Glutamatergic neuron (in vitro differentiated cells): ENCODE data around the gene ZNRF3. TPM values are rescaled to one million over a fixed set of nuclear protein-coding genes. Genes with fewer than 3 reads are reported as not detected.

ENCODE experiments used
- DNase-seq: peaks from one replicate; pipeline ENCODE4 v3.0.0; 2022
- H3K27ac Mint-ChIP-seq: one replicate; pipeline ENCODE4 v1.8.0; 2020; ENCODE audit warnings: mild to moderate bottlenecking, mixed read lengths, inconsistent platforms; ENCODE audit not compliant: unreplicated experiment
- H3K27me3 Mint-ChIP-seq: one replicate; pipeline ENCODE4 v1.8.0; 2020; ENCODE audit warnings: mild to moderate bottlenecking, moderate library complexity, mixed read lengths, inconsistent platforms; ENCODE audit not compliant: unreplicated experiment
- H3K36me3 Mint-ChIP-seq: one replicate; pipeline ENCODE4 v1.8.0; 2020; ENCODE audit warnings: mild to moderate bottlenecking, mixed read lengths, inconsistent platforms; ENCODE audit not compliant: unreplicated experiment
- H3K4me1 Mint-ChIP-seq: one replicate; pipeline ENCODE4 v1.8.0; 2020; ENCODE audit warnings: mild to moderate bottlenecking, low read depth, mixed read lengths, inconsistent platforms; ENCODE audit not compliant: unreplicated experiment
- H3K4me3 Mint-ChIP-seq: one replicate; pipeline ENCODE4 v1.8.0; 2020; ENCODE audit warnings: mild to moderate bottlenecking, mixed read lengths, inconsistent platforms; ENCODE audit not compliant: unreplicated experiment
- H3K9me3 Mint-ChIP-seq: one replicate; pipeline ENCODE4 v1.8.0; 2020; ENCODE audit warnings: mild to moderate bottlenecking, moderate library complexity, mixed read lengths, inconsistent platforms; ENCODE audit not compliant: unreplicated experiment
- total RNA-seq: library from RNA; stranded (reverse); fragmentation: NEBNext Ultra II Directional; extraction: Animal tissue kit (Norgen Biotek cat#: 25700); gene quantifications from one replicate; pipeline ENCODE4 v1.2.1, GENCODE V29; 2021; ENCODE audit not compliant: unreplicated experiment
- TF ChIP-seq, protein P1 (sequence below): fragments of 200-600 bp; sonication (generic); IDR thresholded peaks from one replicate; pipeline ENCODE4 v1.5.0; 2021; ENCODE audit not compliant: partially characterized antibody, unreplicated experiment

Gene ZNRF3
- total RNA-seq, 1 donor from 2014 or later, result 8.3 TPM

DNA sequence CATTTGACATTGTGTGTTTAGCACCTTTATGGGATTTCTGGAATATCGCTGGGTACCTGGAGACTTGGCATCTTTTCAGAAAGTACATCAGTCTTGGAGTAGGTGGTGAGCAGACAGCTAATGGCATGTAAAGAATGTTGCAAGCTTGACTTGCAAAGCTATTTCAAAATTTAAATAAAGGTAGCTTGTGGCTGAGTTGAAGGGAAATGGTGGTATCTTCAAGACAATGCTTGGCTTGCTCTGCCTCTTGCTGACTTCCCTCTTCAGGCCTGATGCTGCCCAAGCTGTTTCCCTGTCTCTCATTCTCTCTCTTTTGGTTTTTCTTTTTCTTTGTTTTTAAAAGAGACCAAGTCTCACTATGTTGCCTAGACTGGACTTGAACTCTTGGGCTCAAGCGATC, 13.2 kb downstream of the ZNRF3 start:
- peak overlapping the region; percentile 9 for H3K4me3 Mint-ChIP-seq
- TF ChIP-seq, protein P1, sequence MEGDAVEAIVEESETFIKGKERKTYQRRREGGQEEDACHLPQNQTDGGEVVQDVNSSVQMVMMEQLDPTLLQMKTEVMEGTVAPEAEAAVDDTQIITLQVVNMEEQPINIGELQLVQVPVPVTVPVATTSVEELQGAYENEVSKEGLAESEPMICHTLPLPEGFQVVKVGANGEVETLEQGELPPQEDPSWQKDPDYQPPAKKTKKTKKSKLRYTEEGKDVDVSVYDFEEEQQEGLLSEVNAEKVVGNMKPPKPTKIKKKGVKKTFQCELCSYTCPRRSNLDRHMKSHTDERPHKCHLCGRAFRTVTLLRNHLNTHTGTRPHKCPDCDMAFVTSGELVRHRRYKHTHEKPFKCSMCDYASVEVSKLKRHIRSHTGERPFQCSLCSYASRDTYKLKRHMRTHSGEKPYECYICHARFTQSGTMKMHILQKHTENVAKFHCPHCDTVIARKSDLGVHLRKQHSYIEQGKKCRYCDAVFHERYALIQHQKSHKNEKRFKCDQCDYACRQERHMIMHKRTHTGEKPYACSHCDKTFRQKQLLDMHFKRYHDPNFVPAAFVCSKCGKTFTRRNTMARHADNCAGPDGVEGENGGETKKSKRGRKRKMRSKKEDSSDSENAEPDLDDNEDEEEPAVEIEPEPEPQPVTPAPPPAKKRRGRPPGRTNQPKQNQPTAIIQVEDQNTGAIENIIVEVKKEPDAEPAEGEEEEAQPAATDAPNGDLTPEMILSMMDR, result no peak
- DNase-seq, result no peak
- H3K9me3 Mint-ChIP-seq, result peaks cover 4% of the 10 kb centered on the region
- peaks cover 36% of the 10 kb centered on the region for H3K4me1 Mint-ChIP-seq
- peaks cover 5% of the 10 kb centered on the region for H3K27me3 Mint-ChIP-seq
- no peaks in the 10 kb centered on the region for H3K36me3 Mint-ChIP-seq
- H3K27ac Mint-ChIP-seq, result peak overlapping the region; percentile 30

DNA sequence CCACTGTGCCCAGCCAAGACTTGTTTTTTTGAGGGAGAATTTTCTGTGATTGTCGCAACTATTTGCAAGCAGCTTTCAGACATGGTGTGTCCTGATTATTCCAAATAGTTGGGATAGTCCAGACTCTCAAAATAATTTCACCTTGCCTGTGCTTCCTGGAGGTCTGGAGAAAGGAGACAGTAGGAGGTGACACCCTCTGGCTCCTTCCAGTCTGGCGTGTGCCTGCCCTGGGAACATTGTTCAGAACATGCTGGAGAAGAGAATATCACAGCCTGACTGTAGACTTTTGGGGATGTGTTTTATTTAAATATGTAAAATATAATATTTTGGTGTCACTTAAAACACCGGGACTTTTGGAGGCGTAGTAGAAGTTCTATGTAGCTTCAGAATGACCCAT, 14.9 kb downstream of the ZNRF3 start:
- no peak overlapping the region for H3K27ac Mint-ChIP-seq
- DNase-seq, result no peak

DNA sequence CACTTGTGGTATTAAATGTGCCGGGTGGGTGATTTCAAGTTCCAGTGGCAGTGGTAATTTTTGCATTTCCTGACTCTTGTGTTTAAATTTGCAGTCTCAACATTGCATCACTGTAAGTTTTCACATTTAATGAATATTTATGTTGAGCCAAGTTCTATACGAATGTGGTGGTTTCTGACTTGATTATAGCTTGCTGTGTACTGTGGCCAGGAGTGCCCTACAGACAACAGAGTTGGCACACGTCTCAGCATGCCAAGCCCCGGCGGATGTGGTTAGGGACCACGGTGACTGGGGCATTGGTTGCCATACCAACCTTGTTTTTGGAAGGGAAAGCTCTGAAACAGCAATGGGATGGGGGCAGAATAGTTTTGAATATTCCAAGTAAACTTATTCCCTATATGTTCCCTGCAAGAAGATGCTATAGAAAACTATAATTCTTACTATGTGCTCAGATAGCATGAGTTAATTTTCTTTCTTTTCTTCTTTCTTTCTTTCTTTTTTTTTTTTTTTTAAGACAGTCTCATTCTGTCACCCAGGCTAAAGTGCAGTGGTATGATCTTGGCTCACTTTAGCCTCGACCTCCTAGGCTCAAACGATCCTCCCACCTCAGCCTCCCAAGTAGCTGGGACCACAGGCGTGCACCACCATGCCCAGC, 16.0 kb downstream of the ZNRF3 start:
- peaks cover 39% of the 10 kb centered on the region for H3K4me1 Mint-ChIP-seq
- DNase-seq, result no peak
- H3K27ac Mint-ChIP-seq, result no peak overlapping the region
- H3K36me3 Mint-ChIP-seq, result no peaks in the 10 kb centered on the region
- H3K9me3 Mint-ChIP-seq, result peaks cover 4% of the 10 kb centered on the region
- H3K27me3 Mint-ChIP-seq, result peaks cover 5% of the 10 kb centered on the region
- no peak overlapping the region for H3K4me3 Mint-ChIP-seq
- TF ChIP-seq, protein P1, result no peak

More for the DNA sequence above, 14.9 kb downstream of the ZNRF3 start:
- Mint-ChIP-seq H3K27me3 (peaks cover 5% of the 10 kb centered on the region), H3K9me3 (peaks cover 4% of the 10 kb centered on the region), H3K36me3 (no peaks in the 10 kb centered on the region), H3K4me1 (peaks cover 31% of the 10 kb centered on the region), H3K4me3 (no peak overlapping the region)
- TF ChIP-seq, protein P1, result no peak

DNA sequence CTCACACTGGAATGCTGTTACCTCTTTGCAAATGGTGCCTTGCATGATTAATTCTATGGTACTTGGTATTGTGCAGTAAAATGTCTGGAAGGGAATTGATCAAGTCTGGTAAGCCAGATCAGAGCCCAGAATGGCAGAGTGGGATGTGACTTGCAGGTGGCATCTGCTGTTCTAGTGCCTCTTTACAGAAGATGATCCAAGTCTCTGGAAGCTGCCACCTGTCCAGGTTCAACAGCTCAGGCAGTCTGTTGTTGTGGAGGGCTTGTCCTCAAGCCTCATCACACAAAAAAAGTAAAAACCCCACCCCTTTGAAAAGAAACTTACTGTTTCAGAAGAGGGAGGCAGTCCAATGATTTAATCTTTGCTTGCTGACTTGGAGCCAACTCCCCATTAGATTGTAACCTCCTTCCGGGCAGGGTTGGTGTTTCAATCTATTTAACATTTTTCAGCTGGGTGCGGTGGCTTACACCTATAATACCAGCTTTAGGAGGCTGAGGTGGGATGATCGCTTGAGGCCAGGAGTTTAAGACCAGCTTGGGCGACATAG, 17.1 kb downstream of the ZNRF3 start:
- DNase-seq, result no peak
- Mint-ChIP-seq H3K27ac (no peak overlapping the region), H3K36me3 (no peaks in the 10 kb centered on the region), H3K4me3 (no peak overlapping the region), H3K9me3 (peaks cover 4% of the 10 kb centered on the region), H3K4me1 (peaks cover 35% of the 10 kb centered on the region), H3K27me3 (peaks cover 3% of the 10 kb centered on the region)
- TF ChIP-seq, protein P1, result no peak

DNA sequence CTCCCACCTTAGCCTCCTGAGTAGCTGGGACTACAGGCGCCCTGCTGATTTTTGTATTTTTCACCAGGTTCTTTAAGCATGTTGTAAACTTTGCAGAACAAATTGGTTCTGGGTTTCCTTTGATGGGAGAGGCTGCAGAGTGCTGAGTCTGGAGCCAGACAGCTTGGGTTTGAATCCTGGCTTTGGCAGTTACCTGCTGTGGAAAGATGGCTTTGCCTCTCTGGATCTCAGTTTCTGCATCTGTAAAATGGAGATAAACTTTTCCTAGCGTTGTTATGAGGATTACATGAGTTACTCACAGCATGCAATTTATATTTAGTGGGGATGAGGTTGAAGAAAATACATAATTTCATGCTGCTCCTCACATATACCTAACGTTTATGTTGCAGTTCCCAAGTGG, 19.1 kb downstream of the ZNRF3 start:
- H3K4me3 Mint-ChIP-seq, result no peak overlapping the region
- TF ChIP-seq, protein P1, result no peak
- peaks cover 6% of the 10 kb centered on the region for H3K9me3 Mint-ChIP-seq
- DNase-seq, result no peak
- no peaks in the 10 kb centered on the region for H3K36me3 Mint-ChIP-seq
- peaks cover 3% of the 10 kb centered on the region for H3K27me3 Mint-ChIP-seq
- no peak overlapping the region for H3K27ac Mint-ChIP-seq
- H3K4me1 Mint-ChIP-seq, result peaks cover 39% of the 10 kb centered on the region
